ENCODE results near the gene RNASE4. TPM values are rescaled to one million over a fixed set of nuclear protein-coding genes. Genes with fewer than 3 reads are reported as not detected.

The RNASE4 gene
- total RNA-seq, 4 donors from 2014 or later, result 24.7 to 78.9 (median 76.5) TPM

GRCh38 chr14:20742132-20742531 lies 57.8 kb downstream of the RNASE4 start:
- TF ChIP-seq EP300 (IDR thresholded peaks at IDR 0.05; ENCODE audit: low read depth) (no peak), CTCF (IDR thresholded peaks at IDR 0.05) (no peak), POLR2A (IDR thresholded peaks at IDR 0.05) (no peak), POLR2AphosphoS5 (IDR thresholded peaks at IDR 0.05) (no peak)
- in situ Hi-C loops (cut with MboI; ENCODE audit: low pct_ligation_motif_present in 1 of 4, low pct_unique_long_range_greater_than_20kb in 1 of 4, low sequenced_read_pairs in 3 of 4) (no loop called here), intact Hi-C loops (cut with DNase I; ENCODE audit: low total_unique reads) (no loop called here)
- no peak overlapping the region for H3K4me3 ChIP-seq
- WGBS, 2 donors (ENCODE audit: low coverage in 1 of 2), result 55 to 62% methylated on average over 4 of the region's 4 CpGs
- no peak for DNase-seq
- H3K27me3 ChIP-seq, result no peaks in the 10 kb centered on the region
- H3K4me1 ChIP-seq, result no peaks in the 10 kb centered on the region
- H3K9me3 ChIP-seq, result no peaks in the 10 kb centered on the region
- H3K27ac ChIP-seq, result no peak overlapping the region
- no peaks in the 10 kb centered on the region for H3K36me3 ChIP-seq

GRCh38 chr14:20743556-20743955 lies 59.2 kb downstream of the RNASE4 start:
- WGBS, 2 donors (ENCODE audit: low coverage in 1 of 2), result 66 to 90% methylated on average over 2 of the region's 2 CpGs
- Histone ChIP-seq H3K36me3 (no peaks in the 10 kb centered on the region), H3K27me3 (no peaks in the 10 kb centered on the region), H3K4me3 (no peak overlapping the region), H3K27ac (no peak overlapping the region), H3K9me3 (no peaks in the 10 kb centered on the region), H3K4me1 (peaks cover 0 to 9% (median 0%) of the 10 kb centered on the region in 4 donors)
- intact Hi-C loops (cut with DNase I; ENCODE audit: low total_unique reads), result no loop called here
- DNase-seq, result no peak
- TF ChIP-seq CTCF (IDR thresholded peaks at IDR 0.05) (no peak), EP300 (IDR thresholded peaks at IDR 0.05; ENCODE audit: low read depth) (no peak), POLR2AphosphoS5 (IDR thresholded peaks at IDR 0.05) (no peak), POLR2A (IDR thresholded peaks at IDR 0.05) (no peak)
- in situ Hi-C loops (cut with MboI; ENCODE audit: low pct_ligation_motif_present in 1 of 4, low pct_unique_long_range_greater_than_20kb in 1 of 4, low sequenced_read_pairs in 3 of 4), result no loop called here

- intact Hi-C loops (cut with DNase I; ENCODE audit: low total_unique reads), result no loop called here
- no peaks in the 10 kb centered on the region for H3K9me3 ChIP-seq
- no peak for DNase-seq
- 79 to 100% methylated on average over 1 to 6 of the region's 6 CpGs for WGBS, 2 donors (ENCODE audit: low coverage in 1 of 2)
- H3K4me1 ChIP-seq, result peaks cover 0 to 9% (median 0%) of the 10 kb centered on the region in 4 donors
- no peak for TF ChIP-seq POLR2A (IDR thresholded peaks at IDR 0.05)
- no peak for TF ChIP-seq EP300 (IDR thresholded peaks at IDR 0.05; ENCODE audit: low read depth)
- no peak for TF ChIP-seq POLR2AphosphoS5 (IDR thresholded peaks at IDR 0.05)
- TF ChIP-seq CTCF (IDR thresholded peaks at IDR 0.05), result no peak
- no peak within 1 kb of the TSS for H3K4me3 ChIP-seq
- no peaks in the 10 kb centered on the region for H3K27me3 ChIP-seq
- H3K36me3 ChIP-seq, result no peaks in the 10 kb centered on the region
- H3K27ac ChIP-seq, result no peak within 1 kb of the TSS
- in situ Hi-C loops (cut with MboI; ENCODE audit: low pct_ligation_motif_present in 1 of 4, low pct_unique_long_range_greater_than_20kb in 1 of 4, low sequenced_read_pairs in 3 of 4), result no loop called here
These were observed 61.4 kb downstream of the RNASE4 start, which contains the start of gene EDDM3A for GRCh38 chr14:20745571-20746358. Gene EDDM3A (plus strand): TSS chr14:20745887. CDS start chr14:20747581, 1,694 bp downstream.

- DNase-seq, result no peak
- peaks cover 0 to 9% (median 0%) of the 10 kb centered on the region in 4 donors for H3K4me1 ChIP-seq
- in situ Hi-C loops (cut with MboI; ENCODE audit: low pct_ligation_motif_present in 1 of 4, low pct_unique_long_range_greater_than_20kb in 1 of 4, low sequenced_read_pairs in 3 of 4) (no loop called here), intact Hi-C loops (cut with DNase I; ENCODE audit: low total_unique reads) (no loop called here)
- TF ChIP-seq CTCF (IDR thresholded peaks at IDR 0.05) (no peak), POLR2A (IDR thresholded peaks at IDR 0.05) (no peak), EP300 (IDR thresholded peaks at IDR 0.05; ENCODE audit: low read depth) (no peak)
- H3K9me3 ChIP-seq, result no peaks in the 10 kb centered on the region
- H3K27ac ChIP-seq, result no peak overlapping the region
- WGBS, 2 donors (ENCODE audit: low coverage in 1 of 2), result 81 to 82% methylated on average over 3 of the region's 3 CpGs
- H3K36me3 ChIP-seq, result no peaks in the 10 kb centered on the region
- H3K27me3 ChIP-seq, result no peaks in the 10 kb centered on the region
- no peak overlapping the region for H3K4me3 ChIP-seq
These were observed 62.2 kb downstream of the RNASE4 start for GRCh38 chr14:20746566-20746965.

All from transverse colon (tissue), 4 donors.